ENCODE results near the gene RABAC1.

DNA sequence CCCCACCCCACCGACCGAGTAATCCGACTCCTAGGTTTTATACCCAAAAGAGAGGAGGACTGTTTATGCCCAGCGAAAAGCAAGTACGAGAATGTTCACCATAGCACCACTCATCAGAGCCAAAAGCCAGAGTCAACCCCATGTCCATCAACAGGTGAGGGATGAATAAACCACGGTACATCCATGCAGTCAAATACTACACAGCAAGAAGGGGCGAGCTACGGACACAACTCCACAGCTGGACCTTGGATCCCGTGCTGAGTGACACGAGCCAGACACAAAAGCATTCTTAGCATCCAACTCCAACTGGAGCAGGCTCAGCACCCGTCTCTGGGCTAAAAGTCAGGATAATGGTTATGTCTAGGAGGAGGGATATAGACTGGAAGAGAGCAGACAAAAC, 12.2 kb upstream of the RABAC1 start:
- TF ChIP-seq, protein P1, sequence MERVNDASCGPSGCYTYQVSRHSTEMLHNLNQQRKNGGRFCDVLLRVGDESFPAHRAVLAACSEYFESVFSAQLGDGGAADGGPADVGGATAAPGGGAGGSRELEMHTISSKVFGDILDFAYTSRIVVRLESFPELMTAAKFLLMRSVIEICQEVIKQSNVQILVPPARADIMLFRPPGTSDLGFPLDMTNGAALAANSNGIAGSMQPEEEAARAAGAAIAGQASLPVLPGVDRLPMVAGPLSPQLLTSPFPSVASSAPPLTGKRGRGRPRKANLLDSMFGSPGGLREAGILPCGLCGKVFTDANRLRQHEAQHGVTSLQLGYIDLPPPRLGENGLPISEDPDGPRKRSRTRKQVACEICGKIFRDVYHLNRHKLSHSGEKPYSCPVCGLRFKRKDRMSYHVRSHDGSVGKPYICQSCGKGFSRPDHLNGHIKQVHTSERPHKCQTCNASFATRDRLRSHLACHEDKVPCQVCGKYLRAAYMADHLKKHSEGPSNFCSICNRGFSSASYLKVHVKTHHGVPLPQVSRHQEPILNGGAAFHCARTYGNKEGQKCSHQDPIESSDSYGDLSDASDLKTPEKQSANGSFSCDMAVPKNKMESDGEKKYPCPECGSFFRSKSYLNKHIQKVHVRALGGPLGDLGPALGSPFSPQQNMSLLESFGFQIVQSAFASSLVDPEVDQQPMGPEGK (CRISPR knock-in tag; IDR thresholded peaks at IDR 0.05; ENCODE audit: borderline replicate concordance) = no peak
- TF ChIP-seq, protein P2, sequence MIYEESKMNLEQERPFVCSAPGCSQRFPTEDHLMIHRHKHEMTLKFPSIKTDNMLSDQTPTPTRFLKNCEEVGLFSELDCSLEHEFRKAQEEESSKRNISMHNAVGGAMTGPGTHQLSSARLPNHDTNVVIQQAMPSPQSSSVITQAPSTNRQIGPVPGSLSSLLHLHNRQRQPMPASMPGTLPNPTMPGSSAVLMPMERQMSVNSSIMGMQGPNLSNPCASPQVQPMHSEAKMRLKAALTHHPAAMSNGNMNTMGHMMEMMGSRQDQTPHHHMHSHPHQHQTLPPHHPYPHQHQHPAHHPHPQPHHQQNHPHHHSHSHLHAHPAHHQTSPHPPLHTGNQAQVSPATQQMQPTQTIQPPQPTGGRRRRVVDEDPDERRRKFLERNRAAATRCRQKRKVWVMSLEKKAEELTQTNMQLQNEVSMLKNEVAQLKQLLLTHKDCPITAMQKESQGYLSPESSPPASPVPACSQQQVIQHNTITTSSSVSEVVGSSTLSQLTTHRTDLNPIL (CRISPR knock-in tag; IDR thresholded peaks at IDR 0.05; ENCODE audit: low read depth) = no peak
- no peak for TF ChIP-seq TCF4 (CRISPR knock-in tag; IDR thresholded peaks at IDR 0.05; ENCODE audit: borderline replicate concordance)
- TF ChIP-seq ZFP30 (CRISPR knock-in tag; IDR thresholded peaks at IDR 0.05) = no peak
- TF ChIP-seq BACH2 (CRISPR knock-in tag; IDR thresholded peaks at IDR 0.05; ENCODE audit: borderline replicate concordance) = no peak
- no peak for TF ChIP-seq OSR1 (CRISPR knock-in tag; IDR thresholded peaks at IDR 0.05)
- no peak for TF ChIP-seq ISL1 (CRISPR knock-in tag; IDR thresholded peaks at IDR 0.05)
- no peak for TF ChIP-seq ZFP3 (CRISPR knock-in tag; IDR thresholded peaks at IDR 0.05)
- TF ChIP-seq GLIS3 (CRISPR knock-in tag; IDR thresholded peaks at IDR 0.05) = no peak

Measured in SK-N-SH treated with all-trans-retinoic acid at 6 μM for 48 hours (cell line).